Skeletal muscle satellite cell (primary cell): Measurements from ENCODE around the gene SLC15A3.

ENCODE experiments used
- H3K27me3 ChIP-seq: 2 replicates; pipeline ENCODE4 v1.7.0; 2013; ENCODE audit warnings: low read length; ENCODE audit not compliant: control insufficient read depth, insufficient read depth
- H3K36me3 ChIP-seq: 2 replicates; pipeline ENCODE4 v1.7.0; 2013; ENCODE audit warnings: mild to moderate bottlenecking, control low read depth, low read length; ENCODE audit not compliant: insufficient read depth
- H3K4me1 ChIP-seq: 2 replicates; pipeline ENCODE4 v1.7.0; 2013; ENCODE audit warnings: low read length; ENCODE audit not compliant: control insufficient read depth, insufficient read depth
- H3K4me2 ChIP-seq: 2 replicates; pipeline ENCODE4 v1.7.0; 2013; ENCODE audit warnings: mild to moderate bottlenecking, low read length
- H3K4me3 ChIP-seq: 2 replicates; pipeline ENCODE4 v1.7.0; 2013; ENCODE audit warnings: low read length
- H3K9ac ChIP-seq: 2 replicates; pipeline ENCODE4 v1.7.0; 2013; ENCODE audit warnings: mild to moderate bottlenecking, low read depth, low read length, moderate library complexity
- H3K9me3 ChIP-seq: replicated peaks from 2 replicates; pipeline ENCODE4 v1.7.0; 2013; ENCODE audit warnings: mild to moderate bottlenecking, control low read depth, low read length

The SLC15A3 gene

GRCh38 chr11:60934790-60935605 is 17.0 kb downstream of the SLC15A3 start:
- H3K36me3 ChIP-seq = no peaks in the 10 kb centered on the region
- H3K4me1 ChIP-seq = no peaks in the 10 kb centered on the region
- no peak overlapping the region for H3K9ac ChIP-seq
- H3K9me3 ChIP-seq = no peaks in the 10 kb centered on the region
- H3K4me3 ChIP-seq = no peak overlapping the region
- no peaks in the 10 kb centered on the region for H3K27me3 ChIP-seq
- H3K4me2 ChIP-seq = no peak overlapping the region

DNA sequence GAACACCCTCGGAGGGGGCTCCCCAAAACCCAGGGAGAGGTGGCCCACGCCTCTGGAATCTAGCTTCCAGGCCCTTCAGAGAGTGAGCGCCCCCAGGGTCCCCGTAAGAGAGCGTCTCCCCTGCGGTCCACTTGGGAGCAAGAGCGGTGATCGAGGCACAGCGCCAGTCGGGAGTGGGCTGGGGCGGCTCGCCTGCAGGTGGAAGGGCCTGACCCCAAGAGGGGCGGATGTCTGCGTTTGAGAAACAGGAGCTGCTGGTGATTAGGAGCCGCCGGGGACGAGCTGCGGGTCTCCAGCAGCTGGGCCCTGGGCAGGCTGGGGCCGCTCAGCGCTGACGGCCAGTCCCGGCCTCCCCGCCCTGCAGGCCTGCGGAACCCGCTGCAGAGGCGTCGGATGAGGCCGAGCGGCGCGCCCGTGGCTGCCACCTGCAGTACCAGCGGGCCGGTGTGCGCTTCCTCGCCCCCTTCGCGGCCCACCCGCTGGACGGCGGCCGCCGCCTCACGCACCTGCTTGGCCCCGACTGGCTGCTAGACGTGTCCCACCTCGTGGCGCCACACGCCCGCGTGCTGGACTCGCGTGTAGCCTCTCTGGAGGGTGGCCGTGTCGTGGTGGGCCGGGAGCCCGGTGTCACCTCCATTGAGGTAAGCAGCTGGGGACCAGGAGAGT is 17.7 kb downstream of the SLC15A3 start:
- Histone ChIP-seq H3K4me2 (no peak overlapping the region), H3K4me3 (no peak overlapping the region), H3K4me1 (no peaks in the 10 kb centered on the region), H3K9me3 (no peaks in the 10 kb centered on the region), H3K9ac (no peak overlapping the region), H3K36me3 (no peaks in the 10 kb centered on the region), H3K27me3 (no peaks in the 10 kb centered on the region)

- Histone ChIP-seq H3K4me3 (no peak overlapping the region), H3K9me3 (no peaks in the 10 kb centered on the region), H3K4me1 (no peaks in the 10 kb centered on the region), H3K9ac (no peak overlapping the region), H3K27me3 (no peaks in the 10 kb centered on the region), H3K4me2 (no peak overlapping the region), H3K36me3 (no peaks in the 10 kb centered on the region)
Observed at GRCh38 chr11:60933416-60934123, 18.4 kb downstream of the SLC15A3 start.

DNA sequence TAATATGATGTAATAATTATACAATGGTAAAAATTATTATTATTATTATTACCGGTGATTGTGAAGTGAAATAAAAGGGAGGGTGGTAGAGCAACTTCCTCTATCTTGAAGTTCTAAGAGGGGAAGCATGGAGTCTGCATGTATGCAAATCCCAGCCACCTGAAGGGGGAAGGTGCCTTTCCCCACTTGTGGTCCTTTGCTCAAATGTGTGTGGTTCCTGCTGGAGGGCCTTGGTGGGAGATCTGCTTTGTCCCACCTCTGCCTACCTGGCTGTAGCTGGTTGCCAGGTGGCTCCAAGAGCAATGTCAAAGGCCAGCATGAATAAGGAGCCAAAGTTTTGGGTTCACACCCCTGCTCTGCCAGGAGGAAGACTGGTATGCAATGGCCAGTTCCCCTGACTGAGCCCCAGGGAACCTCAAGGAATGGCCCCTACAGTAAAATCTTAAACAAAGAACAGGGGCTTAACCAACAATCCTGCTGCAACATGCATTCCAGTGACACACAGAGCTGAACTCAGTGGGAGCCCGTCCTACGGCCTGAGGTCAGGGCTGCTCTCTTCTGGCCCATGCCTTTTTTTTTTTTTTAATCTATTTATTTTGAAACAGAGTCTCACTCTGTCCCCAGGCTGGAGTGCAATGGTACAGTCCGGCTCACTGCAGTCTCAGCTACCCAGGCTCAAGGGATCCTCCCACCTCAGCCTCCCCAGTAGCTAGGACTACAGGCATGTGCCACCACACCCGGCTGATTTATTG is 19.2 kb downstream of the SLC15A3 start:
- Histone ChIP-seq H3K9me3 (no peaks in the 10 kb centered on the region), H3K4me2 (no peak overlapping the region), H3K27me3 (no peaks in the 10 kb centered on the region), H3K4me1 (no peaks in the 10 kb centered on the region), H3K4me3 (no peak overlapping the region), H3K9ac (no peak overlapping the region), H3K36me3 (no peaks in the 10 kb centered on the region)

DNA sequence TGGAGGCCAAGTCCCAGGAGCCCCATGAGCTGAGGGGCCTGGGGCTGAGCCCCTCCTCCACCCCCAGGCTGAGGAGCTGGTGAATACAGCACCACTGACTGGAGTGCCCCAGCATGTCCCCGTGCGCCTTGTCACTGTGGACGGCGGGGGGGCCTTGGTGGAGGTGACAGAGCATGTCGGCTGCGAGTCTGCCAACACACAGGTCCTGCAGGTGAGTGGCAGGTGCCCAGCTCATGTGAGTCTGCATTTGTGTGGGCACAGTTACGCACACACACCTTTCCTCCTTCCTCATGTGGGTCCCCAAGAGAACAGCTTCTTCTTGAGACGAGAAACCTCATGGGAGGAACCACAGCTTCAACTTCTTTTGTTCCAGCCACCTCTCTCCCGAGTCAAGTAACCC is 20.1 kb downstream of the SLC15A3 start:
- no peaks in the 10 kb centered on the region for H3K4me1 ChIP-seq
- no peak overlapping the region for H3K9ac ChIP-seq
- H3K9me3 ChIP-seq = no peaks in the 10 kb centered on the region
- no peak overlapping the region for H3K4me3 ChIP-seq
- no peaks in the 10 kb centered on the region for H3K36me3 ChIP-seq
- no peak overlapping the region for H3K4me2 ChIP-seq
- H3K27me3 ChIP-seq = no peaks in the 10 kb centered on the region

DNA sequence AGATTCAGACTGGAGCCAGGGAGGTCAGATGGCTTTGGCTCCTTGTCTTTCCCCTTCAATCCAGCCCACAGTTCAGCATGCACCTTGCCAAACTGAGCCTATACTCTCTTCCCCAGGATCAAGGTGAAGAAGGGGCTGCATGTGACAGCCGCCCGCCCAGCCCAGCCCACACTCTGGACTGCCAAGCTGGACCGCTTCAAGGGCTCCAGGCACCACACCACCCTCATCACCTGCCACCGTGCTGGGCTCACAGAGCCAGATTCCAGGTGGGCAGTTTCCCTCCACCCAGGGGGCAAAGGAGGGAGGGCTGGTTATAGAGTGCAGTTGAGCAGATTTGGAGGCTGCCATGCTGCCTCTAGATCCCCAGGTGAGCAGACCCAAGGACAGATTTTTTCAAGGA is 21.6 kb downstream of the SLC15A3 start:
- no peaks in the 10 kb centered on the region for H3K36me3 ChIP-seq
- peaks cover 4% of the 10 kb centered on the region for H3K4me1 ChIP-seq
- H3K9ac ChIP-seq = no peak overlapping the region
- no peaks in the 10 kb centered on the region for H3K27me3 ChIP-seq
- no peak overlapping the region for H3K4me3 ChIP-seq
- no peak overlapping the region for H3K4me2 ChIP-seq
- no peaks in the 10 kb centered on the region for H3K9me3 ChIP-seq

DNA sequence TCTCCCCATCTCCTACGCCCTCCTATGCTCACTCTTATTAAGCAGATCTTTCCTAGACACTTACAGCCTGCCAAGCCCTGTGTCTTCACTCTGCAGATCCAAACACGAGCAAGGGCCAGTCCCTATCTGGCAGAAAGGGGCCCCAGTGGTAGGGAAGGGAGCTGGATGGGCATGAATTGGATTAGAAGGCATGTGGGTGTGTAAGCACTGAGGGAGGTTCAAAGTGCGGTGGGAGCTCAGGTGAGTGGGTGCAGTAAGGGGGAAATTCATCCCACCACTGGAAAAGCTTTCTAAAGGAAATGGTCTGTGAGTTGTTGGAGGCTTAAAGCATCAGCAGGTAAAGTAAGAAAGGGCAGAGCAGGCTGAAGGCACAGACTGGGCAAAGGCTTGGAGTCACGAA is 22.2 kb downstream of the SLC15A3 start:
- Histone ChIP-seq H3K4me1 (peaks cover 11% of the 10 kb centered on the region), H3K9ac (no peak overlapping the region), H3K27me3 (peaks cover 6% of the 10 kb centered on the region), H3K4me2 (no peak overlapping the region), H3K36me3 (no peaks in the 10 kb centered on the region), H3K4me3 (no peak overlapping the region), H3K9me3 (no peaks in the 10 kb centered on the region)

- Histone ChIP-seq H3K4me3 (no peak overlapping the region), H3K4me2 (no peak overlapping the region), H3K4me1 (peaks cover 16% of the 10 kb centered on the region), H3K9ac (no peak overlapping the region), H3K36me3 (no peaks in the 10 kb centered on the region), H3K9me3 (no peaks in the 10 kb centered on the region), H3K27me3 (peaks cover 7% of the 10 kb centered on the region)
Observed at GRCh38 chr11:60928563-60929001, 23.4 kb downstream of the SLC15A3 start.

DNA sequence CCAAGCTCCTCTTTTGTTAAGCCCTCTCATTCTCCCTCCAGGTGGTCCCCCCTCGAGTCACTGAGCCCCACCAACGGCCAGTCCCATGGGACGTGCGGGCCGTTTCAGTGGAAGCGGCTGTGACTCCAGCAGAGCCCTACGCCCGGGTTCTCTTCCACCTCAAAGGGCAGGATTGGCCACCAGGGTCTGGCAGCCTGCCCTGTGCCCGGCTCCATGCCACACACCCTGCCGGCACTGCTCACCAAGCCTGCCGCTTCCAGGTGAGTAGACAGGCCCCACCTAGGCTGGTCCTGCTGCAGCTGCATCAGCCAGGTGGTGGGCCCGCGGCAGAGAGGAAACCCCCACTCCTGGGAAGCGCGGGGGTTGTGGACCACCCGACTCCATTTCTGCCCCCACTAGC is 24.4 kb downstream of the SLC15A3 start:
- H3K36me3 ChIP-seq = peaks cover 3% of the 10 kb centered on the region
- no peak overlapping the region for H3K4me2 ChIP-seq
- H3K27me3 ChIP-seq = peaks cover 7% of the 10 kb centered on the region
- H3K4me1 ChIP-seq = peaks cover 16% of the 10 kb centered on the region
- H3K9ac ChIP-seq = no peak overlapping the region
- H3K4me3 ChIP-seq = no peak overlapping the region
- H3K9me3 ChIP-seq = no peaks in the 10 kb centered on the region

- H3K4me3 ChIP-seq = no peak overlapping the region
- H3K4me1 ChIP-seq = peaks cover 16% of the 10 kb centered on the region
- H3K9me3 ChIP-seq = no peaks in the 10 kb centered on the region
- H3K4me2 ChIP-seq = no peak overlapping the region
- H3K27me3 ChIP-seq = peaks cover 7% of the 10 kb centered on the region
- no peak overlapping the region for H3K9ac ChIP-seq
- peaks cover 7% of the 10 kb centered on the region for H3K36me3 ChIP-seq
Observed at GRCh38 chr11:60927061-60927592, 24.8 kb downstream of the SLC15A3 start.

GRCh38 chr11:60926500-60926899 is 25.5 kb downstream of the SLC15A3 start:
- H3K4me1 ChIP-seq = peaks cover 16% of the 10 kb centered on the region
- no peak overlapping the region for H3K4me3 ChIP-seq
- no peaks in the 10 kb centered on the region for H3K9me3 ChIP-seq
- no peak overlapping the region for H3K4me2 ChIP-seq
- peaks cover 13% of the 10 kb centered on the region for H3K36me3 ChIP-seq
- H3K9ac ChIP-seq = no peak overlapping the region
- peaks cover 7% of the 10 kb centered on the region for H3K27me3 ChIP-seq
